OCI-LY7 (cell line): ENCODE measurements around the gene ADO. TPM values are rescaled to one million over a fixed set of nuclear protein-coding genes. Genes with fewer than 3 reads are reported as not detected.

ENCODE experiments used
- BruUV-seq: library from RNA; stranded (reverse); fragments of 400-500 nt; replicated peaks from 2 replicates; lab custom pipeline; 2021; lab: Mats Ljungman, UMichigan
- CTCF ChIA-PET: fragments of 300-600 bp; sonication (Branson Sonifier 250); formaldehyde crosslinking; loops from one replicate; lab custom pipeline; 2022; ENCODE audit warnings: antibody characterized with exemption; ENCODE audit not compliant: unreplicated experiment; lab: Charles Lee
- POLR2A ChIA-PET: fragments of 300-600 bp; sonication (Branson Sonifier 250); formaldehyde crosslinking; loops from one replicate; lab custom pipeline; 2022; ENCODE audit warnings: antibody characterized with exemption; lab: Charles Lee
- DNase-seq: peaks from one replicate; pipeline ENCODE4 v3.0.0-alpha.2; 2015; ENCODE audit warnings: low spot score
- H2AFZ ChIP-seq: fragments of 200-600 bp; sonication (generic), shearing (Covaris generic); 2 replicates; pipeline ENCODE4 v1.6.1; 2014; ENCODE audit warnings: mild to moderate bottlenecking, antibody characterized with exemption, low read length, moderate library complexity
- H3K27ac ChIP-seq: fragments of 200-600 bp; sonication (generic); 2 replicates; pipeline ENCODE4 v1.5.1; 2014; ENCODE audit warnings: mixed run types, low read depth, mild to moderate bottlenecking, moderate library complexity, low read length, inconsistent platforms; ENCODE audit not compliant: poor library complexity, severe bottlenecking
- H3K36me3 ChIP-seq: fragments of 200-600 bp; sonication (generic); 2 replicates; pipeline ENCODE4 v1.6.1; 2014; ENCODE audit warnings: mild to moderate bottlenecking, antibody characterized with exemption, low read length, moderate library complexity, mixed read lengths; ENCODE audit not compliant: insufficient read depth
- H3K4me1 ChIP-seq: fragments of 200-600 bp; sonication (generic); 2 replicates; pipeline ENCODE4 v1.5.1; 2014; ENCODE audit warnings: mild to moderate bottlenecking, low read length; ENCODE audit not compliant: insufficient read depth, poor library complexity, severe bottlenecking
- H3K4me2 ChIP-seq: fragments of 200-600 bp; sonication (generic); 2 replicates; pipeline ENCODE4 v1.6.1; 2014; ENCODE audit warnings: mild to moderate bottlenecking, low read length
- H3K4me3 ChIP-seq: fragments of 200-600 bp; sonication (generic); 2 replicates; pipeline ENCODE4 v1.5.1; 2014; ENCODE audit warnings: mild to moderate bottlenecking, low read depth, low read length; ENCODE audit not compliant: poor library complexity, severe bottlenecking
- H3K79me2 ChIP-seq: fragments of 200-600 bp; sonication (generic); 2 replicates; pipeline ENCODE4 v1.6.1; 2016; ENCODE audit warnings: low read depth, mild to moderate bottlenecking, low read length, moderate library complexity, mixed read lengths; ENCODE audit not compliant: insufficient read depth
- H3K9me2 ChIP-seq: fragments of 200-600 bp; sonication (generic); 2 replicates; pipeline ENCODE4 v1.6.1; 2016; ENCODE audit warnings: mild to moderate bottlenecking, low read length, mixed read lengths; ENCODE audit not compliant: insufficient read depth
- H3K9me3 ChIP-seq: fragments of 200-600 bp; sonication (generic); 2 replicates; pipeline ENCODE4 v1.6.1; 2014; ENCODE audit warnings: mild to moderate bottlenecking, mixed run types, low read length, mixed read lengths
- H4K20me1 ChIP-seq: fragments of 200-600 bp; sonication (generic); 2 replicates; pipeline ENCODE4 v1.6.1; 2014; ENCODE audit warnings: mild to moderate bottlenecking, antibody characterized with exemption, low read length, moderate library complexity, mixed read lengths; ENCODE audit not compliant: insufficient read depth
- CTCF ChIP-seq: fragments of 200-600 bp; sonication (generic); conservative IDR thresholded peaks from 2 replicates; pipeline ENCODE4 v1.5.1; 2014; ENCODE audit warnings: mild to moderate bottlenecking, antibody characterized with exemption, low read length, moderate library complexity, mixed read lengths
- EZH2phosphoT487 ChIP-seq: fragments of 200-600 bp; sonication (generic); IDR thresholded peaks from 2 replicates; pipeline ENCODE4 v1.6.1; 2018; ENCODE audit warnings: low read depth, borderline replicate concordance, mild to moderate bottlenecking, mixed run types, antibody characterized with exemption, low read length, moderate library complexity, mixed read lengths
- intact Hi-C: fragments of 100-400 bp; cut with micrococcal nuclease; formaldehyde crosslinking; loops from one replicate; pipeline ENCODE4 v1.10.0; 2022; ENCODE audit not compliant: unreplicated experiment
- total RNA-seq, 2 experiments: library from RNA; depleted of rRNA in 1 of 2; stranded (reverse); fragments of >200 nt in 1 of 2; shearing (Covaris generic) in 1 of 2; gene quantifications; 2 replicates each; pipeline ENCODE4 v1.2.3, GENCODE V29; 2014 to 2022

The ADO gene
- total RNA-seq, 2 experiments from 2014 or later = 30.3 to 43.1 TPM

DNA sequence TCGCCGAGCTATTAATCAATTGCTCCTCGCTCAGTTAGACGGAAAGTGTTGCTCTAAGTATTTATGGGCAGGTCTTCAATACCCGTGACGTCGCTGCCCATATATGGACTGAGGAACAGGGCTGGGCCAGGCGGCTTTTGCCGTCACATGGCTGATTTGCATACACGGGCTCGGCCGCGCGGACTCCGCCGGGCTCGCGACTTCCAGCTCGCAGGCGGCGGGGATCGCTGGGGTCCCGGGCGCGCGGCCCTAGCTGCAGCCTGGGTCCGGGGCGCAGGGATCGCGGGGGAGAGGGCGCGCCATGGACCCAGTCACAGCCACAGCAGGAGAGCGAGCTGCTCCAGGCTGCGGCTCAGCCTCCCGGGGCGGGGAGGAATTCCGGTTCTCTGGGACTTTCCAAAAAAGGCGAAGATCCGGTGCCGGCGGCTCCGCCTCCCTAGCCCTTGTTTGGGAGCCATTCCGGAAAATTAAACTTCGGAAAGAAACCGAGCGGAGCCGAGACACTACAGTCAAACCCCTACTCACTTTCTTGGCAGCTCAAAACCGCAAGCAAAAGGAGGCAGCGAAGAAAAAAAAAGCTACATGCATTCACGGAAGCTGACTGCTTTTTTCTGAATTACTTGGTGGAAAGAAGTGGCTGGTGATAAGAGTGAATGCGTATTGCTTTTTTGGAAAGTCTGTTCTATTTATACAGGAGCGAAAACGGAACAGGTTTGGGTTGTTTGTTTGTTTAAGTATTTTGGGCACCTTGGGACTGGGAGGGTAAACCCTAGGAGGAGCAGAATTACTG is 12.0 kb downstream of the ADO start, which contains the start of gene EGR2:
Gene EGR2 (minus strand): TSS at position 36 of the 790 bp plus-strand sequence. CDS start 337 bp downstream, outside the sequence.
- Histone ChIP-seq H3K9me3 (no peaks in the 10 kb centered on the region), H3K9me2 (no peaks in the 10 kb centered on the region), H3K4me2 (peak within 1 kb of the TSS; percentile 72), H3K27ac (peak within 1 kb of the TSS; percentile 60), H3K79me2 (no peaks in the 10 kb centered on the region), H2AFZ (peak within 1 kb of the TSS; percentile 63), H3K36me3 (no peaks in the 10 kb centered on the region), H3K4me3 (peak within 1 kb of the TSS; percentile 74), H3K4me1 (peaks cover 16% of the 10 kb centered on the region), H4K20me1 (no peaks in the 10 kb centered on the region)
- ChIA-PET CTCF (interaction anchor here (0.6 to 1.6 kb wide), 8 partner anchors 10 to 366 kb away, joined by 3 to 15 read pairs (median 4); partner anchors contain the start of gene ADO), POLR2A (interaction anchor here (0.6 to 4.9 kb wide), 18 partner anchors 12 to 448 kb away, joined by 3 to 54 read pairs (median 4); partner anchors contain the start of gene ADO)
- intact Hi-C loops = loop anchor here (1.0 to 10.0 kb wide), 7 partner anchors 179 to 708 kb away; partner anchors contain the start of gene REEP3
- BruUV-seq = TSS peak; percentile 65
- peak; percentile 95 for DNase-seq
- TF ChIP-seq EZH2phosphoT487 = no peak
- no peak for TF ChIP-seq CTCF

- Histone ChIP-seq H3K4me2 (peak overlapping the region; percentile 72), H3K79me2 (no peaks in the 10 kb centered on the region), H4K20me1 (no peaks in the 10 kb centered on the region), H3K9me3 (no peaks in the 10 kb centered on the region), H3K27ac (peak overlapping the region; percentile 60), H3K4me3 (peak overlapping the region; percentile 74), H3K4me1 (peaks cover 16% of the 10 kb centered on the region), H3K36me3 (no peaks in the 10 kb centered on the region), H2AFZ (peak overlapping the region; percentile 63), H3K9me2 (no peaks in the 10 kb centered on the region)
- no peak for TF ChIP-seq CTCF
- TF ChIP-seq EZH2phosphoT487 = no peak
- DNase-seq = peak; percentile 43
- BruUV-seq = no TSS peak
- ChIA-PET CTCF (interaction anchor here (0.6 to 1.7 kb wide), 20 partner anchors 9 to 391 kb away, joined by 3 to 15 read pairs (median 6); partner anchors contain the start of gene ADO), POLR2A (interaction anchor here (0.6 to 4.9 kb wide), 18 partner anchors 12 to 486 kb away, joined by 3 to 54 read pairs (median 4); partner anchors contain the start of gene ADO)
- intact Hi-C loops = loop anchor here (2.0 to 10.0 kb wide), 6 partner anchors 225 to 708 kb away; partner anchors contain the start of gene REEP3
Measured at GRCh38 chr10:62817121-62817765, 12.7 kb downstream of the ADO start.
